Jurkat, Clone E6-1 (cell line): ENCODE results near the gene GHR.

Experiments used
- DNase-seq: peaks from one replicate; pipeline ENCODE4 v3.0.0-alpha.2; 2011; ENCODE audit warnings: low read depth, low spot score
- H3K4me3 ChIP-seq: 2 replicates; pipeline ENCODE4 v1.5.1; 2011; ENCODE audit warnings: mild to moderate bottlenecking, low read length, control low read depth, moderate library complexity

The GHR gene

GRCh38 chr5:42454216-42454995, 31.2 kb downstream of the GHR start:
- no peak for DNase-seq
- H3K4me3 ChIP-seq = no peak overlapping the region

- H3K4me3 ChIP-seq = no peak overlapping the region
- no peak for DNase-seq
Observed at GRCh38 chr5:42461033-42461432, 37.8 kb downstream of the GHR start.

- no peak overlapping the region for H3K4me3 ChIP-seq
- no peak for DNase-seq
Observed at GRCh38 chr5:42461507-42461906, 38.3 kb downstream of the GHR start.

GRCh38 chr5:42462083-42462482, 38.8 kb downstream of the GHR start:
- DNase-seq = no peak

GRCh38 chr5:42467572-42467971, 44.3 kb downstream of the GHR start:
- no peak for DNase-seq
- H3K4me3 ChIP-seq = no peak overlapping the region

More at GRCh38 chr5:42462083-42462482, 38.8 kb downstream of the GHR start:
- no peak overlapping the region for H3K4me3 ChIP-seq

DNA sequence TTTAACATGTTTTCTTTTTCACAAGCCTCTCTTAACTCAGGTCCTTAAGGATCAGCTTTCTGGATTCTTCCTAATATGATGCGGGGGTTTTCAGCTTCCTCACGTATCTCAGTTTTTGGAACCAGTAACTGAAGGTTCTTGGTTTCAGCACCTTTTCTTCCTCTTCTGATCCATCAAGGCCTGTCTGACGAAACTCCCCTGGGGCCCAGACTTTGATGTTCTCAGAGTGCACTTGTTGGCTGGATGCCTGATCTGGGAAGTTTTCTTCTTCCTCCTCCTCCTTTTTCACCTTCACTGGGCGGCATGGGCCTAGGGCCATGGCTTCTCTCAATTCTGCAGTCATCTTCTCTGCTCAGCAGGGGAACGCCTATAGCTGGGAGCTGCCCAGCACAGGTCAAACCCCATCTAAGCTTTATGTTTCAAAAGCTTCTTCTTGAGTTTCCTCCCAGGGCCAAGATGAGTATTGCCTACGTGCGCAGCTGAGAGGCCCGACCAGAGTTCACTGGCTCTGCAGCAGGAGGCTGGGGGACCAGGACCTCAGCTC, 44.8 kb downstream of the GHR start:
- DNase-seq = no peak
- no peak overlapping the region for H3K4me3 ChIP-seq

GRCh38 chr5:42483472-42484154, 60.4 kb downstream of the GHR start:
- H3K4me3 ChIP-seq = no peak overlapping the region
- DNase-seq = no peak

DNA sequence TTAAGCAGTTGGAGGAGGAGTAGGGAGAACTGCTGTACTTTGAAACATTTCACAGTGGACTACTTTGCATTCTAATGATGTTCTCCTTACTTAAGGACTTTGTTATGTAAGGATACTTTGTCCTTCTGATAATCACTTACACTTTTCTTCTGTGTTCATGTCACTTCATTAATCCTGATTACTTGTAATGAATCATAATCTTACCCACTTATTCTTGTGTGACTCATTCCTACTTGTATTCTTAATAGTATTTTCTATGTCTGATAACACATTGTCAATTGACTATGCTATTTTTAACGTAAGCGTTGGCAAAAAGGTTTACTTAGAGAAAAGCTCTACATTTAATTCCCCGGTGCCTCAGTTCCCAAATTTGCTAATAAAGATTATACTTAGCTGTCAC, 63.8 kb downstream of the GHR start:
- no peak for DNase-seq

GRCh38 chr5:42487821-42488220, 64.6 kb downstream of the GHR start:
- no peak overlapping the region for H3K4me3 ChIP-seq
- DNase-seq = no peak

More for the DNA sequence above, 63.8 kb downstream of the GHR start:
- no peak overlapping the region for H3K4me3 ChIP-seq

GRCh38 chr5:42490831-42491230, 67.6 kb downstream of the GHR start:
- DNase-seq = no peak
- no peak overlapping the region for H3K4me3 ChIP-seq

GRCh38 chr5:42491699-42492098, 68.5 kb downstream of the GHR start:
- DNase-seq = no peak
- H3K4me3 ChIP-seq = no peak overlapping the region

DNA sequence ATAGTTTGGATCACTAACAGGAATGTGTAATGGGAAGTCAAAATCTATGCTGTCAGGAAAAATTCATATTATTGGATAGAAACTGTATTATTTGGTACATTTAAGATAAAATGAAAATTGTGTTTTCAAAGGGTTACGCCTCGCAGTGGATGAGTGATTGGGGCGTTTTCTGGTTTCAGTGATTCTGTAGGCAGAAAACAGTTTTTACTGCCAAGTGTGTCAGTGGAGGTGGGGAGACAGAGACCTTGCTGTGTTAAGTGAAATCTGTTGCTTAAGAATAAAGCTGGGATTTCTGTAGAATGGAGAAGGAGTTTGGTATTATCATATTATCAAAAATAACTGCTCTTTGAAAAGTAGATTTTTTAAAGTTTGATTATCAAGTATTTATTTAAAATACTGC, 69.7 kb downstream of the GHR start:
- no peak overlapping the region for H3K4me3 ChIP-seq

DNA sequence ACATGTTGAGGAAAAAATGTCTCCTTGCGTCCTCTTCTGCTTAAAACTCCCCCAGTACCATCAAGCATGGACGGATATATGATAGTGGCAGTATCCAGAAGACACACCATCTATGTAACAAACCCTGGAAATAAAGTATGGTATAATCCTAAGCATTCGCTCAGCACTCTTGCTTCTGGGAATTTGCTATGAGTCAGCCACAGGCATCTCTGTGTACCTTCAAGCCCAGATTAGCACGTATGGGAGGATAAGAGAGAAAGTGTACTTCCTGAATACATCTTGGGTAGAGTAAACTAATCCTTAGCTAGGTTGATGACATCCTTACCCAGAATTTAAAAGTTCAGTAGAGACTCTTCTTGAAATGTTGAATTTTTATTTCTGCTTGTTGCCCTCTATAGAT, 71.2 kb downstream of the GHR start:
- H3K4me3 ChIP-seq = no peak overlapping the region
- no peak for DNase-seq

More for the DNA sequence above, 69.7 kb downstream of the GHR start:
- no peak for DNase-seq

- DNase-seq = no peak
- H3K4me3 ChIP-seq = no peak overlapping the region
Observed at GRCh38 chr5:42495914-42496313, 72.7 kb downstream of the GHR start.

GRCh38 chr5:42496397-42497156, 73.3 kb downstream of the GHR start:
- no peak overlapping the region for H3K4me3 ChIP-seq
- DNase-seq = no peak

GRCh38 chr5:42498000-42498399, 74.8 kb downstream of the GHR start:
- no peak for DNase-seq

GRCh38 chr5:42499016-42499415, 75.8 kb downstream of the GHR start:
- no peak overlapping the region for H3K4me3 ChIP-seq
- DNase-seq = no peak

More at GRCh38 chr5:42498000-42498399, 74.8 kb downstream of the GHR start:
- H3K4me3 ChIP-seq = no peak overlapping the region

- no peak for DNase-seq
- no peak overlapping the region for H3K4me3 ChIP-seq
Observed at GRCh38 chr5:42500003-42500599, 76.9 kb downstream of the GHR start.
